HCT116 (cell line): Measurements from ENCODE around the gene FARP1. TPM values are rescaled to one million over a fixed set of nuclear protein-coding genes. Genes with fewer than 3 reads are reported as not detected.

Experiments used
- ATAC-seq: fragments of 200-7000 bp; cut with Tn5 transposase; 2 replicates; pipeline ENCODE4 v1.9.1; 2020; ENCODE audit warnings: mild to moderate bottlenecking, moderate library complexity
- BruUV-seq: library from RNA; stranded (reverse); fragments of 400-500 nt; replicated peaks from 2 replicates; lab custom pipeline; 2021; lab: Mats Ljungman, UMichigan
- CTCF ChIA-PET: fragments of 300-600 bp; sonication (Branson Sonifier 250); formaldehyde crosslinking; loops from one replicate; lab custom pipeline; 2021; ENCODE audit warnings: antibody characterized with exemption; lab: Charles Lee
- POLR2A ChIA-PET: fragments of 300-600, 350-600 bp; sonication (Branson Sonifier 250); formaldehyde crosslinking; loops from one replicate; lab custom pipeline; 2021; ENCODE audit warnings: antibody characterized with exemption; lab: Charles Lee
- RAD21 ChIA-PET, 2 experiments: fragments of 300-600 bp; sonication (Branson Sonifier 250); formaldehyde crosslinking; loops; one replicate each; lab custom pipeline; 2023; ENCODE audit warnings: low total read pairs in 2 of 2; ENCODE audit not compliant: uncharacterized antibody in 2 of 2, unreplicated experiment in 2 of 2, low non-redundant PET in 1 of 2; lab: Charles Lee
- DNase-seq: peaks from one replicate; pipeline ENCODE4 v3.0.0-alpha.2; 2010; ENCODE audit warnings: low read depth, low spot score
- H2AFZ ChIP-seq: fragments of 200-600 bp; shearing (Covaris generic), sonication (generic); 2 replicates; pipeline ENCODE4 v1.6.1; 2017; ENCODE audit warnings: low read depth, mixed run types, mixed read lengths, antibody characterized with exemption, low read length; ENCODE audit not compliant: poor library complexity, severe bottlenecking
- H3K27ac ChIP-seq: 2 replicates; pipeline ENCODE4 v1.5.1; 2012; ENCODE audit warnings: low read depth, low read length
- H3K27me3 ChIP-seq: fragments of 200-600 bp; sonication (generic); 2 replicates; pipeline ENCODE4 v1.6.1; 2016; ENCODE audit warnings: mixed run types, low read length, mixed read lengths; ENCODE audit not compliant: insufficient read depth
- H3K36me3 ChIP-seq, 2 experiments: fragments of 200-500 bp in 1 of 2; fragments of 200-600 bp in 1 of 2; sonication (Bioruptor generic) in 1 of 2; sonication (generic) in 1 of 2; 2 replicates each; pipeline versions ENCODE4 v1.5.1 to v1.6.1; 2014 to 2016; ENCODE audit warnings: low read length in 2 of 2, inconsistent platforms in 1 of 2, mixed read lengths in 1 of 2, mixed run types in 1 of 2; ENCODE audit not compliant: insufficient read depth in 2 of 2, control insufficient read depth in 1 of 2
- H3K4me1 ChIP-seq, 2 experiments: fragments of 200-600 bp in 1 of 2; sonication (generic) in 1 of 2; 2 replicates each; pipeline versions ENCODE4 v1.5.1 to v1.6.1; 2012 to 2017; ENCODE audit warnings: low read length in 2 of 2, inconsistent platforms in 1 of 2, mild to moderate bottlenecking in 1 of 2, mixed read lengths in 1 of 2, mixed run types in 1 of 2, moderate library complexity in 1 of 2; ENCODE audit not compliant: insufficient read depth in 2 of 2, control insufficient read depth in 1 of 2
- H3K4me2 ChIP-seq: fragments of 200-600 bp; sonication (generic); 2 replicates; pipeline ENCODE4 v1.6.1; 2017; ENCODE audit warnings: mixed run types, low read length, mixed read lengths
- H3K4me3 ChIP-seq, 2 experiments: fragments of 200-600 bp in 1 of 2; sonication (generic) in 1 of 2; replicated peaks in 1 of 2; 2 replicates each; pipeline ENCODE4 v1.5.1; 2011 to 2016; ENCODE audit warnings: low read length in 2 of 2, control low read depth in 1 of 2, low read depth in 1 of 2, mild to moderate bottlenecking in 1 of 2, mixed read lengths in 1 of 2, mixed run types in 1 of 2
- H3K79me2 ChIP-seq: fragments of 200-600 bp; sonication (generic); 2 replicates; pipeline ENCODE4 v1.6.1; 2017; ENCODE audit warnings: mild to moderate bottlenecking, mixed run types, low read length, moderate library complexity, mixed read lengths; ENCODE audit not compliant: insufficient read depth
- H3K9ac ChIP-seq: fragments of 200-600 bp; sonication (generic); 2 replicates; pipeline ENCODE4 v1.6.1; 2016; ENCODE audit warnings: low read length, mixed read lengths
- H3K9me2 ChIP-seq: fragments of 200-600 bp; sonication (generic), shearing (Covaris generic); 2 replicates; pipeline ENCODE4 v1.6.1; 2017; ENCODE audit warnings: mixed run types, mild to moderate bottlenecking, moderate library complexity; ENCODE audit not compliant: insufficient read depth
- H3K9me3 ChIP-seq, 2 experiments: fragments of 200-500 bp in 1 of 2; fragments of 200-600 bp in 1 of 2; sonication (Bioruptor generic) in 1 of 2; sonication (generic) in 1 of 2; 2 replicates each; pipeline ENCODE4 v1.6.1; 2014 to 2017; ENCODE audit warnings: low read length in 2 of 2, mixed read lengths in 2 of 2, inconsistent platforms in 1 of 2, low read depth in 1 of 2, mild to moderate bottlenecking in 1 of 2, mixed run types in 1 of 2, moderate library complexity in 1 of 2; ENCODE audit not compliant: control insufficient read depth in 1 of 2, insufficient read depth in 1 of 2
- H4K20me1 ChIP-seq: fragments of 200-600 bp; sonication (generic), shearing (Covaris generic); 2 replicates; pipeline ENCODE4 v1.6.1; 2017; ENCODE audit warnings: mixed run types, mild to moderate bottlenecking, moderate library complexity; ENCODE audit not compliant: insufficient read depth
- CBX3 ChIP-seq: IDR thresholded peaks from 2 replicates; pipeline ENCODE4 v1.6.1; 2012; ENCODE audit warnings: low read depth
- ELF1 ChIP-seq: IDR thresholded peaks from 2 replicates; pipeline ENCODE4 v1.6.1; 2012; ENCODE audit warnings: low read depth, borderline replicate concordance
- FOSL1 ChIP-seq: IDR thresholded peaks from 2 replicates; pipeline ENCODE4 v1.6.1; 2012; ENCODE audit warnings: low read depth
- JUND ChIP-seq: IDR thresholded peaks from 2 replicates; pipeline ENCODE4 v1.6.1; 2012
- MAX ChIP-seq: IDR thresholded peaks from 2 replicates; pipeline ENCODE4 v1.6.1; 2012
- POLR2AphosphoS5 ChIP-seq: IDR thresholded peaks from 2 replicates; pipeline ENCODE4 v1.6.1; 2011; ENCODE audit warnings: mild to moderate bottlenecking, low read depth, low read length, moderate library complexity
- RAD21 ChIP-seq: IDR thresholded peaks from 2 replicates; pipeline ENCODE4 v1.6.1; 2012; ENCODE audit warnings: low read depth, mild to moderate bottlenecking
- SIN3A ChIP-seq: IDR thresholded peaks from 2 replicates; pipeline ENCODE4 v1.6.1; 2012; ENCODE audit warnings: low read depth
- TCF7L2 ChIP-seq: IDR thresholded peaks from 2 replicates; pipeline ENCODE4 v1.7.0; 2011; ENCODE audit warnings: borderline replicate concordance, inconsistent platforms; ENCODE audit not compliant: insufficient read depth, insufficient read length; ENCODE audit errors: extremely low read depth
- YY1 ChIP-seq: IDR thresholded peaks from 2 replicates; pipeline ENCODE4 v1.6.1; 2011; ENCODE audit warnings: low read length, low read depth, moderate library complexity, mild to moderate bottlenecking; ENCODE audit not compliant: insufficient replicate concordance; ENCODE audit errors: extremely low read depth
- ZBTB33 ChIP-seq: IDR thresholded peaks from 2 replicates; pipeline ENCODE4 v1.6.1; 2011; ENCODE audit warnings: mild to moderate bottlenecking, low read length, moderate library complexity; ENCODE audit not compliant: insufficient replicate concordance; ENCODE audit errors: extremely low read depth
- ZNF274 ChIP-seq: fragments of 200-500 bp; sonication (Bioruptor generic); IDR thresholded peaks from 2 replicates; pipeline ENCODE4 v1.6.1; 2014; ENCODE audit warnings: mild to moderate bottlenecking, low read depth, low read length, inconsistent platforms
- intact Hi-C: fragments of 100-400 bp; cut with micrococcal nuclease; formaldehyde crosslinking; loops from 2 replicates; pipeline ENCODE4 v1.10.0; 2022
- total RNA-seq: library from RNA; stranded (reverse); gene quantifications from one replicate; pipeline ENCODE4 v1.2.1, GENCODE V29; 2021; ENCODE audit not compliant: unreplicated experiment

The FARP1 gene
- total RNA-seq, 1 experiment from 2014 or later, result 30.5 TPM

GRCh38 chr13:98320561-98321105 lies 177.7 kb downstream of the FARP1 start:
- no peaks in the 10 kb centered on the region for H3K79me2 ChIP-seq
- H2AFZ ChIP-seq, result no peak overlapping the region
- ChIA-PET POLR2A (no interaction called here), RAD21 (no interaction called here), CTCF (no interaction called here)
- H3K27ac ChIP-seq, result no peak overlapping the region
- no peaks in the 10 kb centered on the region for H3K4me1 ChIP-seq
- no peaks in the 10 kb centered on the region for H3K9me3 ChIP-seq
- H3K27me3 ChIP-seq, result no peaks in the 10 kb centered on the region
- no peak overlapping the region for H3K4me2 ChIP-seq
- H3K9me2 ChIP-seq, result no peaks in the 10 kb centered on the region
- ATAC-seq (no peak), DNase-seq (no peak)
- H4K20me1 ChIP-seq, result no peaks in the 10 kb centered on the region
- no peaks in the 10 kb centered on the region for H3K36me3 ChIP-seq
- intact Hi-C loops, result no loop called here
- BruUV-seq, result no TSS peak
- TF ChIP-seq TCF7L2 (no peak), RAD21 (no peak), FOSL1 (no peak), SIN3A (no peak), YY1 (no peak), POLR2AphosphoS5 (no peak)
- H3K9ac ChIP-seq, result no peak overlapping the region
- no peak overlapping the region for H3K4me3 ChIP-seq

- H4K20me1 ChIP-seq, result no peaks in the 10 kb centered on the region
- no peak overlapping the region for H3K4me3 ChIP-seq
- intact Hi-C loops, result no loop called here
- POLR2A ChIA-PET, result no interaction called here
- ATAC-seq (no peak), DNase-seq (no peak)
- H3K79me2 ChIP-seq, result no peaks in the 10 kb centered on the region
- no peaks in the 10 kb centered on the region for H3K4me1 ChIP-seq
- RAD21 ChIA-PET, result no interaction called here
- H3K36me3 ChIP-seq, result no peaks in the 10 kb centered on the region
- no TSS peak for BruUV-seq
- no peak overlapping the region for H3K9ac ChIP-seq
- H2AFZ ChIP-seq, result no peak overlapping the region
- no peaks in the 10 kb centered on the region for H3K27me3 ChIP-seq
- no peaks in the 10 kb centered on the region for H3K9me3 ChIP-seq
- TF ChIP-seq ZBTB33 (no peak), RAD21 (no peak), JUND (no peak), POLR2AphosphoS5 (no peak), FOSL1 (no peak), YY1 (no peak), CBX3 (no peak), MAX (no peak), ELF1 (no peak), TCF7L2 (no peak), ZNF274 (no peak)
- H3K4me2 ChIP-seq, result no peak overlapping the region
- H3K9me2 ChIP-seq, result no peaks in the 10 kb centered on the region
- CTCF ChIA-PET, result no interaction called here
- H3K27ac ChIP-seq, result no peak overlapping the region
These were observed 178.5 kb downstream of the FARP1 start for GRCh38 chr13:98321395-98321794.
